Loucy (cell line): ENCODE results near the gene HECTD1.

Source experiments
- CTCF ChIP-seq: fragments of 200-600 bp; sonication (generic); conservative IDR thresholded peaks from 2 replicates; pipeline ENCODE4 v1.5.1; 2014; ENCODE audit warnings: mild to moderate bottlenecking, antibody characterized with exemption, low read length
- EZH2phosphoT487 ChIP-seq: fragments of 200-600 bp; IDR thresholded peaks from 2 replicates; pipeline ENCODE4 v1.6.1; 2018; ENCODE audit warnings: antibody characterized with exemption, mild to moderate bottlenecking, moderate library complexity, borderline replicate concordance

GRCh38 chr14:31122921-31123320 is 84.7 kb downstream of the HECTD1 start:
- TF ChIP-seq CTCF = no peak
- no peak for TF ChIP-seq EZH2phosphoT487
